Measurements from ENCODE around the gene RBBP6. TPM values are rescaled to one million over a fixed set of nuclear protein-coding genes. Genes with fewer than 3 reads are reported as not detected.
"Not testable (repeated sequence)": the region's sequence is repeated elsewhere in the genome, so short reads cannot be mapped to it uniquely, and the experiment has no call there.

Gene RBBP6
- total RNA-seq, 8 experiments from 2014 or later, result 24.0 to 68.9 (median 38.8) TPM

- Histone ChIP-seq H3K27ac (no peak overlapping the region), H3K4me3 (no peak overlapping the region), H3K4me1 (replicated peaks in 1 of 2) (peaks cover 14 to 17% of the 10 kb centered on the region in 2 donors)
- WGBS, 10 experiments, result 0 to 100% (median 86%) methylated on average over 2 of the region's 2 CpGs; no CpG with 5 or more reads in 3 of the 10 experiments
- in situ Hi-C loops (cut with MboI; ENCODE audit: low pct_unique_long_range_greater_than_20kb in 2 of 9, low sequenced_read_pairs in 9 of 9, unreplicated experiment in 9 of 9), result loop anchor here in 1 of 9 experiments (25.0 kb wide), 1 partner anchor 243 kb away; no protein-coding TSS in a partner anchor
- no peak for ATAC-seq (replicated peaks in 6 of 8)
Measured at GRCh38 chr16:24543949-24544348, 4.6 kb downstream of the RBBP6 start.

- no peak for ATAC-seq (replicated peaks in 6 of 8)
- in situ Hi-C loops (cut with MboI; ENCODE audit: low pct_unique_long_range_greater_than_20kb in 2 of 9, low sequenced_read_pairs in 9 of 9, unreplicated experiment in 9 of 9), result loop anchor here in 1 of 9 experiments (25.0 kb wide), 1 partner anchor 243 kb away; no protein-coding TSS in a partner anchor
- 57 to 100% (median 83%) methylated on average over 1 to 3 of the region's 3 CpGs; no CpG with 5 or more reads in 1 of the 10 experiments for WGBS, 10 experiments
- Histone ChIP-seq H3K4me3 (no peak overlapping the region), H3K4me1 (replicated peaks in 1 of 2) (peaks cover 14 to 17% of the 10 kb centered on the region in 2 donors), H3K27ac (no peak overlapping the region)
Measured at GRCh38 chr16:24544640-24545039, 5.3 kb downstream of the RBBP6 start.

GRCh38 chr16:24550295-24550694, 10.9 kb downstream of the RBBP6 start:
- Histone ChIP-seq H3K4me1 (replicated peaks in 1 of 2) (no peaks in the 10 kb centered on the region), H3K27ac (no peak overlapping the region), H3K4me3 (no peak overlapping the region)
- WGBS, 10 experiments, result 100% methylated on average over 1 of the region's 1 CpG; no CpG with 5 or more reads in 1 of the 10 experiments
- in situ Hi-C loops (cut with MboI; ENCODE audit: low pct_unique_long_range_greater_than_20kb in 2 of 9, low sequenced_read_pairs in 9 of 9, unreplicated experiment in 9 of 9), result loop anchor here in 3 of 9 experiments (25.0 kb wide), 2 partner anchors 237 to 262 kb away; no protein-coding TSS in a partner anchor
- no peak for ATAC-seq (replicated peaks in 6 of 8)

DNA sequence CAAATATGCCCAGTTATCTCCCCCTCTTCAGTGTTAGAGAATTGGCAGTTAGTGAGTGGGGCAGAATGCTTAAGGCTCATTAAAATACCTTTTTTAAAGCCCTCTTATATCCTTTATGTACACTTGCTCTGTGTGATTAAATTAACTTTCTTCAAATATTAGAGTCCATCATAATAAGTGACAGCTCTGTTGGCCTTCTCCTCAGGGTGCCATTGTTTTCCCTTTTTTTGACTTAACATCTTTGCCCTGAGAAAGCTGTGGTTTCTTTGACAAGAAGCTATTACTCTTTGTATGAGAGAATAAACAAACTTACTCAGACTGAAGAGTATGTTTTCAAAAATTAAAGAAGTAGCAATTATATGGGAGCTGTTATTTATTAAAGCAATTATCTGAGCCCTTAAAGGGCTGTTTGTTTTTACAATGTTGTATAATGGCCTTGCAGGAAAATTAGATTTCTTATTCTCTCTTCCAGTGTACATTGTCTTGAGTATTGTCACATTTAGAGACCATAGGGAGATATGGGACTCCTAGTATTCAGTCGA, 13.4 kb downstream of the RBBP6 start:
- Histone ChIP-seq H3K27ac (no peak overlapping the region), H3K4me3 (no peak overlapping the region), H3K4me1 (replicated peaks in 1 of 2) (no peaks in the 10 kb centered on the region)
- no peak for ATAC-seq (replicated peaks in 6 of 8)
- 57 to 100% (median 100%) methylated on average over 1 of the region's 1 CpG; no CpG with 5 or more reads in 3 of the 10 experiments for WGBS, 10 experiments
- in situ Hi-C loops (cut with MboI; ENCODE audit: low pct_unique_long_range_greater_than_20kb in 2 of 9, low sequenced_read_pairs in 9 of 9, unreplicated experiment in 9 of 9), result loop anchor here in 3 of 9 experiments (25.0 kb wide), 2 partner anchors 235 to 260 kb away; no protein-coding TSS in a partner anchor

DNA sequence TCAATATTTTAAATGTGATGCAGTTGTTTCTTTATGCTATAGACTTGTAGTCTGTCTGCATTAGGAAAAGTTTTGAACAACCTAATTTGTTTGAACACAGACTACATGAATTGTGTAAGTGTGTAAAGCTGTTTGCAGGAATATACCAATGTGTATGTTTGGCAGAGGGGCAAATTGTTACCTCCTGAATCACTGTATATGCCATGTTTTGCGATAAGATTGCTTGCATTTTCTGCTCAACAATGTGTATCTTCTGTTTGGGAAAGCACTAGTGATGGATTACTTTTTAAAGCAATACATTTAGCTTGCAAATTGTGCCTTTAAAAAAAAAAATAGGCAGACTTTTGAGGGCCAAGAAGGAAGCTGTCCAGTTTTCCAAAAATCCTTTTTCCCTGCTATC, 14.6 kb downstream of the RBBP6 start:
- ATAC-seq (replicated peaks in 6 of 8), result no peak
- 78 to 100% (median 100%) methylated on average over 1 of the region's 1 CpG; no CpG with 5 or more reads in 1 of the 10 experiments for WGBS, 10 experiments
- H3K4me1 ChIP-seq (replicated peaks in 1 of 2), result no peaks in the 10 kb centered on the region
- no peak overlapping the region for H3K4me3 ChIP-seq
- H3K27ac ChIP-seq, result no peak overlapping the region
- in situ Hi-C loops (cut with MboI; ENCODE audit: low pct_unique_long_range_greater_than_20kb in 2 of 9, low sequenced_read_pairs in 9 of 9, unreplicated experiment in 9 of 9), result loop anchor here in 3 of 9 experiments (25.0 kb wide), 2 partner anchors 233 to 258 kb away; no protein-coding TSS in a partner anchor

DNA sequence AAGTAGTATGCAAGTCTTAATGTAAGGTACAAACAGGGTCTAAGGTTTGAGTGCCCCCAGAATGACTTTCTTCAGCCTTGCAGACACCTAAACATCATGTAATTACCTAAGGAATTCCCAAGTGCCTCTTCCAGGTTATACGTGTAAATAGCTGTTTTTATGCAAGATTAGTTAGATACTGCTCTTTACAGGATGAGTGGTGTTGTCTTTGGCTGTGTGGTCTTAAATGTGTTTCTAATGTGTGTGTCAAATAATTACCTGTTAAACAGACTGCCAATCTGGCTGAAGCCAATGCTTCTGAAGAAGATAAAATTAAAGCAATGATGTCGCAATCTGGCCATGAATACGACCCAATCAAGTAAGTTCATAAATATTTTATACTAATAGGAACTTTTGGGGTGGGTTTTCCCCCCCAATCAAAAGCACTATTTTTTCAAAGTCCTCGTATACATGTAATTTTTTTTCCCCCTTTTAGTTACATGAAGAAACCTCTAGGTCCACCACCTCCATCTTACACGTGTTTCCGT, 16.0 kb downstream of the RBBP6 start:
- WGBS, 10 experiments, result 85 to 100% (median 93%) methylated on average over 2 to 6 of the region's 6 CpGs; no CpG with 5 or more reads in 2 of the 10 experiments
- Histone ChIP-seq H3K27ac (no peak overlapping the region), H3K4me1 (replicated peaks in 1 of 2) (no peaks in the 10 kb centered on the region), H3K4me3 (no peak overlapping the region)
- in situ Hi-C loops (cut with MboI; ENCODE audit: low pct_unique_long_range_greater_than_20kb in 2 of 9, low sequenced_read_pairs in 9 of 9, unreplicated experiment in 9 of 9), result loop anchor here in 3 of 9 experiments (25.0 kb wide), 2 partner anchors 232 to 257 kb away; no protein-coding TSS in a partner anchor
- no peak for ATAC-seq (replicated peaks in 6 of 8)

DNA sequence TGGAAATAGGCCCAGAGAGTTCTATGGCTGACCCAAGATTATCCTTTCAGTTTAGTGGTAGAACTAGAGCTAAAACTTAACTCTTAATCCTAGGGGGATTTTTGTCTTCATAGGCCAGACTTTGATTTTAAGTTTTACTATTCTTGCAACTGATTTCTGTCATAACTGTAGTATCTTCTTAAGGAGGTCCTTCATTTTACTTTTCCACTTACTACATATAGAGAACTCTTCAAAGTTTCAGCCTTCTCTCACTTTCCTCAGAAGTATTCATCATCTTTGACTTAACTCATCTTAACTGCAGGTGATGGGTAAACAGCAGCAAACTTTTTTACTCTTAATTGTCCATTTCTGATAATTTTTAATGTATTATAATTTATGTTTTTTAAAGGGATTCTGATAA, 23.4 kb downstream of the RBBP6 start:
- no peak for ATAC-seq (replicated peaks in 6 of 8)
- in situ Hi-C loops (cut with MboI; ENCODE audit: low pct_unique_long_range_greater_than_20kb in 2 of 9, low sequenced_read_pairs in 9 of 9, unreplicated experiment in 9 of 9), result loop anchor here in 3 of 9 experiments (25.0 kb wide), 2 partner anchors 224 to 249 kb away; no protein-coding TSS in a partner anchor
- H3K4me3 ChIP-seq, result no peak overlapping the region
- H3K4me1 ChIP-seq (replicated peaks in 1 of 2), result no peaks in the 10 kb centered on the region
- H3K27ac ChIP-seq, result no peak overlapping the region

- in situ Hi-C loops (cut with MboI; ENCODE audit: low pct_unique_long_range_greater_than_20kb in 2 of 9, low sequenced_read_pairs in 9 of 9, unreplicated experiment in 9 of 9), result loop anchor here in 3 of 9 experiments (25.0 kb wide), 2 partner anchors 219 to 244 kb away; no protein-coding TSS in a partner anchor
Measured at GRCh38 chr16:24568392-24568791, 29.0 kb downstream of the RBBP6 start.

GRCh38 chr16:24571096-24571495, 31.7 kb downstream of the RBBP6 start:
- Histone ChIP-seq H3K4me1 (replicated peaks in 1 of 2) (no peaks in the 10 kb centered on the region), H3K4me3 (no peak overlapping the region), H3K27ac (no peak overlapping the region)
- ATAC-seq (replicated peaks in 6 of 8), result no peak
- in situ Hi-C loops (cut with MboI; ENCODE audit: low pct_unique_long_range_greater_than_20kb in 2 of 9, low sequenced_read_pairs in 9 of 9, unreplicated experiment in 9 of 9), result loop anchor here in 3 of 9 experiments (25.0 kb wide), 2 partner anchors 216 to 241 kb away; no protein-coding TSS in a partner anchor
- 83 to 99% (median 96%) methylated on average over 2 to 6 of the region's 6 CpGs for WGBS, 10 experiments

More at GRCh38 chr16:24568392-24568791, 29.0 kb downstream of the RBBP6 start:
- H3K4me3 ChIP-seq, result no peak overlapping the region
- H3K27ac ChIP-seq, result no peak overlapping the region
- no peak for ATAC-seq (replicated peaks in 6 of 8)
- 48 to 100% (median 89%) methylated on average over 3 to 4 of the region's 4 CpGs for WGBS, 10 experiments
- H3K4me1 ChIP-seq (replicated peaks in 1 of 2), result no peaks in the 10 kb centered on the region

DNA sequence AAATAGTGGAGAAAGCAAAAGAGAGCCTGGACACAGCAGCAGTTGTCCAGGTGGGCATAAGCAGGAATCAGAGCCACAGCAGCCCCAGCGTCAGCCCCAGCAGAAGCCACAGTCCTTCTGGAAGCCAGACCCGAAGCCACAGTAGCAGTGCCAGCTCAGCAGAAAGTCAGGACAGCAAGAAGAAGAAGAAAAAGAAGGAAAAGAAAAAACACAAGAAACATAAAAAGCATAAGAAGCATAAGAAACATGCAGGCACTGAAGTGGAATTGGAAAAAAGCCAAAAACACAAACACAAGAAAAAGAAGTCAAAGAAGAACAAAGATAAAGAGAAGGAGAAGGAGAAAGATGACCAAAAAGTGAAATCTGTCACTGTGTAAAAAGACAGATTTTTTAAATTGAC, 32.7 kb downstream of the RBBP6 start:
- no peak overlapping the region for H3K4me3 ChIP-seq
- no peaks in the 10 kb centered on the region for H3K4me1 ChIP-seq (replicated peaks in 1 of 2)
- no peak for ATAC-seq (replicated peaks in 6 of 8)
- 60 to 100% (median 98%) methylated on average over 1 to 2 of the region's 2 CpGs for WGBS, 10 experiments
- H3K27ac ChIP-seq, result no peak overlapping the region
- in situ Hi-C loops (cut with MboI; ENCODE audit: low pct_unique_long_range_greater_than_20kb in 2 of 9, low sequenced_read_pairs in 9 of 9, unreplicated experiment in 9 of 9), result loop anchor here in 3 of 9 experiments (25.0 kb wide), 2 partner anchors 215 to 240 kb away; no protein-coding TSS in a partner anchor

DNA sequence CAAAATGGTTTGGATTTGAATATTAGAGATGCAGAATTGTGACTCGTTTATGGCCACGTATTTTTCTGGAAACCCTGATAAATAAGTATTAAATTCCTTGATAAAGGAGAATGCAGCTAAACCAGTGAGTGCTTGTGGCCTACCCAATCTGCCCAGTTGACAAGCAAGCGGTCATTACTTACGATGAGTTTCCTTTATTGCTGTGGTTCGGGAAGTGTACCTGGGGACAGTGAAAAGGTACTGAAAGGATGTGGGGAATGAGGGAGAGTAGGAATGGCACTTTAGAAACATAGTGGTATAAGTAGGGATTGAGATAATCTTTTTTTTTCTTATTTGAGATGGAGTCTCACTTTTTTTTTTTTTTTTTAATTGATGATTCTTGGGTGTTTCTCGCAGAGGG, 33.8 kb downstream of the RBBP6 start:
- no peak for ATAC-seq (replicated peaks in 6 of 8)
- WGBS, 10 experiments, result 89 to 100% (median 93%) methylated on average over 2 to 5 of the region's 6 CpGs
- in situ Hi-C loops (cut with MboI; ENCODE audit: low pct_unique_long_range_greater_than_20kb in 2 of 9, low sequenced_read_pairs in 9 of 9, unreplicated experiment in 9 of 9), result loop anchor here in 3 of 9 experiments (25.0 kb wide), 2 partner anchors 214 to 239 kb away; no protein-coding TSS in a partner anchor
- H3K4me1 ChIP-seq (replicated peaks in 1 of 2), result no peaks in the 10 kb centered on the region
- no peak overlapping the region for H3K27ac ChIP-seq
- no peak overlapping the region for H3K4me3 ChIP-seq

DNA sequence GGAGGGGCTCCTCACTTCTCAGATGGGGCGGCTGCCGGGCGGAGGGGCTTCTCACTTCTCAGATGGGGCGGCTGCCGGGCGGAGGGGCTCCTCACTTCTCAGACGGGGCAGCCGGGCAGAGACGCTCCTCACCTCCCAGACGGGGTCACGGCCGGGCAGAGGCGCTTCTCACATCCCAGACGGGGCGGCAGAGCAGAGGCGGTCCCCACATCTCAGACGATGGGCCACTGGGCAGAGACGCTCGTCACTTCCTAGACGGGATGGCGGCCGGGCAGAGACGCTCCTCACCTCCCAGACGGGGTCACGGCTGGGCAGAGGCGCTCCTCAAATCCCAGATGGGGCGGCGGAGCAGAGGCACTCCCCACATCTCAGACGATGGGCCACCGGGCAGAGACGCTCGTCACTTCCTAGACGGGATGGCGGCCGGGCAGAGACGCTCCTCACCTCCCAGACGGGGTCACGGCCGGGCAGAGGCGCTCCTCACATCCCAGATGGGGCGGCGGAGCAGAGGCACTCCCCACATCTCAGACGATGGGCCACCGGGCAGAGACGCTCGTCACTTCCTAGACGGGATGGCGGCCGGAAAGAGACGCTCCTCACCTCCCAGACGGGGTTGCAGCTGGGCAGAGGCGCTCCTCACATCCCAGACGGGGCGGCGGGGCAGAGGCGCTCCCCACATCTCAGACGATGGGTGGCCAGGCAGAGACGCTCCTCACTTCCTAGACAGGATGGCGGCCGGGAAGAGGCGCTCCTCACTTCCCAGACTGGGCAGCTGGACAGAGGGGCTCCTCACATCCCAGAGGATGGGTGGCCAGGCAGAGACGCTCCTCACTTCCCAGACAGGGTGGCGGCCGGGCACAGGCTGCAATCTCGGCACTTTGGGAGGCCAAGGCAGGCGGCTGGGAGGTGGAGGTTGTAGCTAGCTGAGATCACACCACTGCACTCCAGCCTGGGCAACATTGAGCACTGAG, 35.4 kb downstream of the RBBP6 start:
- no CpG with 5 or more reads among the region's 66 CpGs for WGBS, 10 experiments
- not testable (repeated sequence) for H3K4me3 ChIP-seq; ATAC-seq (replicated peaks in 6 of 8); H3K27ac ChIP-seq; H3K4me1 ChIP-seq (replicated peaks in 1 of 2)
- in situ Hi-C loops (cut with MboI; ENCODE audit: low pct_unique_long_range_greater_than_20kb in 2 of 9, low sequenced_read_pairs in 9 of 9, unreplicated experiment in 9 of 9), result loop anchor here in 4 of 9 experiments (25.0 kb wide), 3 partner anchors 113 to 238 kb away; no protein-coding TSS in a partner anchor
